ENCODE measurements around the gene ITPA. TPM values are rescaled to one million over a fixed set of nuclear protein-coding genes. Genes with fewer than 3 reads are reported as not detected.

The ITPA gene
- total and polyA plus RNA-seq, 10 of the 15 experiments (the other 5 are each of a cell fraction or from before 2014, with no cell fraction given): 5.5 to 124 (median 66.3) TPM

DNA sequence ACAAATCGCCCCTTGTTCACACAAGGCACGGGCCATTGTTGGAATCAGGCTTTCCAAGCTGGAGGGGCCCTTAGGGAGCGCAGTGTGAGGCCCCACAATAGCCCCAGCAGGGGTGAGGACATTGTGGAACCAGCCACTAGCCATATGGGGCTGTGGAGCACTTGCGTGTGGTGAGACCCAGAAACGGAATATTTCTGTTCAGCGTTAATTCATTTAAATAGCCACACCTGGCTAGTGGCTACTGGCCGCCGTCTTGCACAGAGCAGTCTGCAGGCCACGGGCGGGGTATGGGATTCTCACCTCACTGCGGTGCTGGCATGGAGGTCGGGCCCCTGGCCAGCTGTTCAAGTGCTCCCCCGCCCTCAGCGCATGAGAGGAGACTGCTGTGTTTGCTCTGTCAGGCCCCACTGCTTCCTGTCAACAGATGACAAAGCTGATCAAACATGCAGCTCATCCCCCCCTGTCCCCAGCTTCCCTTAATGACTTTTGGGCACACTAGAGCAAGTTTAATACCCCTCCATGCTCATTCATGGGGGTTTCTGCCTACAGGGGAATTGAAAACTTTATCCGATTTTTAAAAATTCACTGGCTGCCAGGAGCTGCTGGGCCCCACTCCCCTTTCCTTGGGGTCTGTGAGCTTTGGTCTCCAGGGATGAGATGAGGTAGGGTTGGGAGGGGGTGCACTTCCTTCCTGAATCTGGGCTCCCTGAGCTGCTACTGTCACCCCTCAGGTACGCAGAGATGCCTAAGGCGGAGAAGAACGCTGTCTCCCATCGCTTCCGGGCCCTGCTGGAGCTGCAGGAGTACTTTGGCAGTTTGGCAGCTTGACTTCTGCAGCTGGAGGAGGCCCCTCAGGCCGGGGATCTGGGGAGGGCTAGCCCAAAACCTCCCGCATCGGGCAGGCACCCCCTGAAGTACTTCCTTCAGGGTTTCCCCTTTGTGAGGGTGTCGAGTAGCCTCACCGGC, 13.6 kb downstream of the ITPA start (continued):
- TF ChIP-seq EP300 (IDR thresholded peaks at IDR 0.05; ENCODE audit: borderline replicate concordance in 1 of 2, control insufficient read depth in 1 of 2, low read depth in 2 of 2, low read length in 2 of 2) (no peak), KLF5 (IDR thresholded peaks at IDR 0.05; ENCODE audit: partially characterized antibody) (no peak), PAX5 (IDR thresholded peaks at IDR 0.05; ENCODE audit: borderline replicate concordance, low read depth, low read length) (0 out of 2 replicates have a peak, but pooled peaks have one; percentile 42), TCF3 (IDR thresholded peaks at IDR 0.05; ENCODE audit: borderline replicate concordance, insufficient read depth, low read depth, low read length) (0 out of 2 replicates have a peak, but pooled peaks have one; percentile 35), CREM (IDR thresholded peaks at IDR 0.05; ENCODE audit: low read depth) (peak; percentile 79), MYC (IDR thresholded peaks at IDR 0.05; ENCODE audit: insufficient read depth, insufficient read length, insufficient replicate concordance, low read length, severe bottlenecking) (no peak)
- TF ChIP-seq, protein P1, sequence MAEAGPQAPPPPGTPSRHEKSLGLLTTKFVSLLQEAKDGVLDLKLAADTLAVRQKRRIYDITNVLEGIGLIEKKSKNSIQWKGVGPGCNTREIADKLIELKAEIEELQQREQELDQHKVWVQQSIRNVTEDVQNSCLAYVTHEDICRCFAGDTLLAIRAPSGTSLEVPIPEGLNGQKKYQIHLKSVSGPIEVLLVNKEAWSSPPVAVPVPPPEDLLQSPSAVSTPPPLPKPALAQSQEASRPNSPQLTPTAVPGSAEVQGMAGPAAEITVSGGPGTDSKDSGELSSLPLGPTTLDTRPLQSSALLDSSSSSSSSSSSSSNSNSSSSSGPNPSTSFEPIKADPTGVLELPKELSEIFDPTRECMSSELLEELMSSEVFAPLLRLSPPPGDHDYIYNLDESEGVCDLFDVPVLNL (IDR thresholded peaks at IDR 0.05; ENCODE audit: low read depth, low read length): no peak
- TF ChIP-seq, protein P2, sequence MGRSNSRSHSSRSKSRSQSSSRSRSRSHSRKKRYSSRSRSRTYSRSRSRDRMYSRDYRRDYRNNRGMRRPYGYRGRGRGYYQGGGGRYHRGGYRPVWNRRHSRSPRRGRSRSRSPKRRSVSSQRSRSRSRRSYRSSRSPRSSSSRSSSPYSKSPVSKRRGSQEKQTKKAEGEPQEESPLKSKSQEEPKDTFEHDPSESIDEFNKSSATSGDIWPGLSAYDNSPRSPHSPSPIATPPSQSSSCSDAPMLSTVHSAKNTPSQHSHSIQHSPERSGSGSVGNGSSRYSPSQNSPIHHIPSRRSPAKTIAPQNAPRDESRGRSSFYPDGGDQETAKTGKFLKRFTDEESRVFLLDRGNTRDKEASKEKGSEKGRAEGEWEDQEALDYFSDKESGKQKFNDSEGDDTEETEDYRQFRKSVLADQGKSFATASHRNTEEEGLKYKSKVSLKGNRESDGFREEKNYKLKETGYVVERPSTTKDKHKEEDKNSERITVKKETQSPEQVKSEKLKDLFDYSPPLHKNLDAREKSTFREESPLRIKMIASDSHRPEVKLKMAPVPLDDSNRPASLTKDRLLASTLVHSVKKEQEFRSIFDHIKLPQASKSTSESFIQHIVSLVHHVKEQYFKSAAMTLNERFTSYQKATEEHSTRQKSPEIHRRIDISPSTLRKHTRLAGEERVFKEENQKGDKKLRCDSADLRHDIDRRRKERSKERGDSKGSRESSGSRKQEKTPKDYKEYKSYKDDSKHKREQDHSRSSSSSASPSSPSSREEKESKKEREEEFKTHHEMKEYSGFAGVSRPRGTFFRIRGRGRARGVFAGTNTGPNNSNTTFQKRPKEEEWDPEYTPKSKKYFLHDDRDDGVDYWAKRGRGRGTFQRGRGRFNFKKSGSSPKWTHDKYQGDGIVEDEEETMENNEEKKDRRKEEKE (IDR thresholded peaks at IDR 0.05): no peak
- TF ChIP-seq, protein P3, sequence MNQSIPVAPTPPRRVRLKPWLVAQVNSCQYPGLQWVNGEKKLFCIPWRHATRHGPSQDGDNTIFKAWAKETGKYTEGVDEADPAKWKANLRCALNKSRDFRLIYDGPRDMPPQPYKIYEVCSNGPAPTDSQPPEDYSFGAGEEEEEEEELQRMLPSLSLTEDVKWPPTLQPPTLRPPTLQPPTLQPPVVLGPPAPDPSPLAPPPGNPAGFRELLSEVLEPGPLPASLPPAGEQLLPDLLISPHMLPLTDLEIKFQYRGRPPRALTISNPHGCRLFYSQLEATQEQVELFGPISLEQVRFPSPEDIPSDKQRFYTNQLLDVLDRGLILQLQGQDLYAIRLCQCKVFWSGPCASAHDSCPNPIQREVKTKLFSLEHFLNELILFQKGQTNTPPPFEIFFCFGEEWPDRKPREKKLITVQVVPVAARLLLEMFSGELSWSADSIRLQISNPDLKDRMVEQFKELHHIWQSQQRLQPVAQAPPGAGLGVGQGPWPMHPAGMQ (IDR thresholded peaks at IDR 0.05; ENCODE audit: borderline replicate concordance): no peak
